NCI-H2227 (cell line): ENCODE measurements around the gene INPP4B.

Experiments used
- DNase-seq: peaks from one replicate; lab custom pipeline; 2025; ENCODE audit not compliant: unreplicated experiment; lab: John Stamatoyannopoulos, UW

Gene INPP4B

DNA sequence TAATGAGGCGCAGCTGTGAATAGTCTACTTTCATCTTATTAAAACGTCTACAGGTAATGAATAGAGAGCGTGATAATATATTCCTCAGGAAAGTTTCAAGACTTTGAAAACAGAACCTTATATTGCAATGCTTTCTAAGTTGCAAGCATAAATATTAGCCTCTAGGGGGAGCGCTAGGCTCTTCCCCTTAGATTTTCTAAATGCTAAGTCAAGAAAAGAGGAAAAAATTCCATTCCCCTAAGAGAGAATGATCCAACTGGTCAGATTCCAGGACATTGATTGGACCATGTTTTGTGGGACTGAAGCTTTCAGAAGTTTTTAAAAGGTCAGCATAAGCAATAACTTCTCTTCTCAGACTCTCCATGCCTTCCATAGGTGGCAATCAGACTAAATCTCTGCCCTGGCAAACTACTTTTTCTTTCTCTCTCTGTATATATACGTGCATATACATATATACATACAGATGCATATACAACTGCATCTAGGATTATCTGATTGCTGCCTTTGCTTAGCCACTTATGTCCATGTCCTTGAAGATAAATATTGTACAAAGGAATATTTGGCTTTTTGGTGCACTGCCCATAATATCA lies 492.9 kb downstream of the INPP4B start:
- DNase-seq: no peak

DNA sequence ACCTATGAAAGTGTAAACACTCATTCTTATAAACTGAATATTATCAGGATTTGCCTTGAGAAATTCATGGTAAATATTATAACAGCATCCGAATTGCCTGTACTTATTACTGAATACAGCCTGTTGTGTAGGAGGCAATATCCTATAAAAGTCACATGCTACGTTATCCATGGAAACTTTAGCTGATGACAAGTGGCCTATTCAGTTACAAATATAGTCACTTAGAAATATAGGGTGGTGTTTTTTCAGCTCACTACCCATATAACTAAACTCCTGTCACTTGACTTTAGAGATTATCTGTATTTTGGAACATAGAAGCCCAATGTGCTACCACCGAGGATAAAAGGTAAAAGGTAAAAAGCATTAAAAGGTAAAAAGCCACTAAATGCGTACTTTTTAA lies 493.4 kb downstream of the INPP4B start:
- no peak for DNase-seq

DNA sequence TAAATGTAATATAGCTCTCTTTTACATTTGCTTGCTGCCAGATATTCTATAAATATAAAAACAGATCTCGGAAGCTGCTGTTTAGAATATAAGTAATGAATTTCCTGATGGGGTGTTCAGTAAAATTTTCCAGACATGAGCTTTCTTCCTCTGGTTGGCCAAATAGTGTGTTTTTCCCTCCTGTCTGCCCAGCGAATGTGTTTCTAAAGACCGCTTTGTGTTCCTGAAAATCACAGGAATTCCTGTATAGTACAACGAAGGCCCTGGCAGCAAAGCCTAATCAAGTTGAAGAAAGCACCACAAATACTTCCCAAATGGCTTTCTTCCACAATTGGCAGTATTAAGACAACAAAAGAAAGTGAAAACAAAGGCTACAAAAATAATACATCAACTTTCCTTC lies 494.1 kb downstream of the INPP4B start:
- no peak for DNase-seq

DNA sequence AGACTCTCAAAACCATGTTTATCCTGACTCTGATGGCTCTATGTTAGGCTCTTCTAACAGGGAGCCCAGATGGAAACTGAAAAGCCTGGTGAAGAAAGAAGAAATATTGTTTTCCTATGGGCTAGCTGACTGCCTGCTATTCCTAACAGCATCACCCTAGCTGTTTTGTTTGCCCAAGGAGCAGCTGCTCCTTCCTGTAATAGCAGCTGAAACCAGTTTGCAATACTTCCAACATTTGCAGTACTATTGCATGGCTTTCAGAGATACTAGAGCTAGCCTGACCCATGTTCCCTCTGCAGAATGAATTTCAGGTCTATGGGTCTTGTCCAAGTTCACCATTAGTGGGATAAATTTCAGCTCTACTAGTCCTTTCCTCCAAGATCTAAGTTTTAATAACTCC lies 495.2 kb downstream of the INPP4B start:
- DNase-seq: no peak

DNA sequence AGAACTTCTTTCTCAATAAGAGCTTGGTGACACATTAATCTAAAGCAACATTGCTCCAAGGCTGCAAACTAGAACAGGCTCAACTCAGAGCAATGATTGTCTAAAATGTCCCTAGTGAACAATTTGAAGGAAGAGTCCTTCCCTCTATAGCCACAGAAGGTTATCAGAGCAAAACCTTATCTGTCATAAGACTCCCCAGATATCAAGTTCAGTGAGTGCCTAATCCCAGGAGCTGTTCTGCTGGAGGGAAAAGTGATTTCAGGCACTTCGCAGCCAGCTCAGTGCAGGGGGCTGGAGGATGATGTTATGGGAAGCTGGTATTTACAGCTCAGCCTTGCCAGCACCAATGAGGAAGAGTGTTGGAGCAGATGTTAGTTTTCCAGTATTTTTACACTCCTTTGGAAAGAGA lies 497.5 kb downstream of the INPP4B start:
- DNase-seq: no peak

DNA sequence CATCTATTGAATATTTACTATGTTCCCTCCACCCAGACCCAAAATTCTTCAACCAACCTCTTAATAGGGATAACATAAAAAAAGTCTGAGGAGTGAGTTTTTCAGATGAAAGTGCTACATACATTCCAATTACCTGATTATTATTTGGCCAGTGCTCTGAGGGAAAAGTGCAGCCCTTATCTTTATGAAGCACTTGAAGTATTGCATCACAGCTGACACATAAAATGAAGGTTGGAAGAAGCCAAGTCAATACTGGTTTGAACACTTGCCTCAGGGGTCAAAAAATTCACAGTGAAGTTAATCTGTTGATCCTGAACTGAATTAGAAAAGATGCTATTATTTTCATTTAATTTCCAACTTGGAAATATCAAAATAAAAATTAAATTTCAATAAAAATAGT lies 498.9 kb downstream of the INPP4B start:
- no peak for DNase-seq

DNA sequence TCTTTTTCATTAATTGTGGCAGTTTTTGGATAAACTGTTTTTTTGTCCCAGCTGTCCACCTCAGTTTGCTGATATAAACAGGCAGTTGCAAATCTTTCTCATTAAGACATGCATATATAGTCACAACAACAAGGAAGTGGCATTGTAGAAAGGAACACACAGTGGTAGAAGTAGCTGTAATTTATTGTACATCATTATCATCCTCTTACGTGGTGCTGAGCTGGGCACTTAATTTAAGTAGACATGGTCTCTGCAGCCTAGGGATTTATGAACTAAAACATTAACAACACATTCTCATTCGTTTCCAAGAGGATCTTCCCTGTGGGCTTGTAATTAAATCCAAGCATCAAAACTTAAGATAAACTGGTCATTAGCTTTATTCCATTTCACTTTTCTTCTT lies 500.2 kb downstream of the INPP4B start:
- no peak for DNase-seq

DNA sequence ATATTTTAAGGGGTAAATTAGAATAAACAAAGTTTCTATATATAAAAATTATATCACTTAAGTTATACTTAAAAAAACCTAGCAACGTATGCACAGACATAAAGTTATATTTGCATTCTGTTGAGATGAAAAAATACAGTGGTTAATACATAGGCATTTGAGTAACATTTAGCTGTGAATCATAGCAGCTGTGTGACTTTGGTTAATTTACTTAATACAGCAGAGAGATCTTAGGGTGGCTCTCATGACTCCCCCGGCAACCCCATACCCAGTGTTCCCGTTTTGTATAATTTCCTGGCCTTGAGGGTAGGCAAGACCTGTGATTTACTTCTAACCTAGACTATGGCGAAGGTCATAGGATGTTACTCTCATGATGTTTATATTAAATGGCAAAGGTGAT lies 504.8 kb downstream of the INPP4B start:
- DNase-seq: no peak

DNA sequence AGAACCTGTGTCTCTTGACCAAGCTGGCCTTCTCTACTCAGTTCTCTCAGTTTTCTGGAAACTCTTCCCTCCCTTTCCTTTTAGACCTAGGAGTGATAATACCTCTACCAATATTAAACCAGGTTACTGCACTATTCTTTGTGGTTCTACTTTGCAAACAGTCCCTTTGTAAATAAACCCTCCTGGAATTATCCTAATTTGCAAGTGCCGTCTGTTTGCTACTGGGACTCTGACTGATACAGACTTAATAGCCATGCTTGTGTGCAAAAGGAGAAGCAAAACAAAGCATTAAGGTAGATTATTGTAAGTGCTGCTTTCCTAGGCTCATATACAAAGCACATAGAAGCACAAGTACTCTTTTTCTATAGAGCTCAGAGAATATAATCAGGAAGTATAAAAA lies 507.0 kb downstream of the INPP4B start:
- DNase-seq: no peak

DNA sequence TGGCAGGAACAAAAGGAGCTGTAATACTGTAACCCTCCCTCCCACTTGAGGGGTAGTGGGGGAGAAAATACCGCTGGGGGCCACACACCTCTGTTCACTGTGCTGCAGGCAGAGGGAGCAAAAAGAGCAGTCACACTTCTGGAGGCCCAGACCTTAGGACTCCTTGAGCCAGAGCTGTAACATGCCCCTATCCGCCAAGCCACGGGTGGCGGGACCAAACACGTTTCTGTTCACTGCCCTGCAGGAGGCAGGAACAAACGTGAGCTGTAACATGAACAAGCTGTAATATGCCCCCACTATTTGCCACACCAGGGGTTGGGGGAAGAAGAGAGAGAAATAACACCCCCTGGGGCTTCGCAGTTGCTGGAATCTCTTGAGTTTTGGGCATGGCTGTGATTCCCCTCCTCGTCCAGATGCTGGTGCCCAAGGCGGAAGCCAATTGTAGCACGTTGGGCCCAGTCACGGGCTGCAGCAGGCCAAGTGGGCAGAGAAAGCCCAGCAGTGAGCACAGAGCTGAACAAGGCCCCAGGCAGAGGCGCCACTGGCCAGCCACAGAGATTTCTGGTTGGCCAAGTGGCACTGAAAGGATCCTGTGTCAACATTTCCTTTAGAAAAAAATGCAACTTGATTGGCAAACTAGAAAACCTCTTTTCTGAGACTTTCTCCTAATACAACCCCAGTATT lies 509.7 kb downstream of the INPP4B start:
- no peak for DNase-seq

DNA sequence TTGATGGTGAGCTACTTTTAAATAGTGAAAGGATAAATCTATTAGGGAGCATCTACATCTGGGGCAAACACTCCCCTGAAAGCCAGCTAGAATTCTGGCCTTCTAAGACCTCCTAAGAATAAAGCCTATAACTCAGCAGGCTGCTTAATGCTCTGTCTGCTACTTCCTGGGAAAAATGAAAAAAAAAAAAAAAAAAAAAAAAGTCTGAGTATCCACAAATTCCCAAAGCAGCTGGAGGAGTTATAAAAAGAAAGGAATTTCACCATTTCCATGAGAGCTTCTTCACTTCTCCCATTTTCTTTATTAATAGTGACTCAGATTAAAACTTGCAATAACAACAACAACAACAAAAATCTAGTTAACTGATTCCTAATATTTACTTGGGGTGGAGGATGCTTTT lies 511.2 kb downstream of the INPP4B start:
- no peak for DNase-seq

DNA sequence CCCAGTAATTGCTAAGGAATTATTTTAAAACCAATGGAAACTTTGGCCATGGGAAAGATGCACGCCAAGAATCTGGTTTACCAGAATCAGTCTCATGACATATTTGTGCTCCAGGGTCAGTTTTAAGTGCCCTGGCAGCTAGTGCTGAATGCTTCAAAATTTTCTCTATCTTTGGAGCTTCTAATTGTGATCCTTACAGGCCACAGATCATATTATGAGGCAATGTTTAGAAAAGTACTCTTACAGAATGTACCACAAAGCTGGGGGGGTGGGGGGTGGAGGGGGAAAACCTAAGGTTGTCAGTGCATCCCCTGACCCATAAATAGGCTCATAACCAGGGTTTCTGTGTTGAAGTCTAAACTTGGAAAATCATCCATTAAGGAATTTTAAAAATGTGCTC lies 514.5 kb downstream of the INPP4B start:
- no peak for DNase-seq

DNA sequence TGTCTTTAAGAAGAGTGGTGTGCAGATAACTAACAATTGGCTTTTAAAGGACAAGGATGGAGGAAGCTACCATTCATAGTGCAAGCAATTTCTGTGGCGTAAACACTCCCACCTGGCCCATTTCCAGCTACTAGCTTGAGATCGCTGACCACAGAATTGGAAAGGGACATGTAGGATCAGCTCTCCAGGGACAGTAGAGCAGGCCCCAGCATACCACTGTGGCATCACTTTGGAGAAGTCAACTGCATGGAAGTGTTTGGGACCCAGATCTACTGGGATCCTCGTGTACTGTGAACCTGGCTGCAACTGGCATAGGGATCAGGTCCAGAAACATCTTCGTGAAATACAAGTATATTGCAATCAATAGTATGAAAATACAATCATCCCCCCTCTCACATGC lies 515.0 kb downstream of the INPP4B start:
- no peak for DNase-seq

DNA sequence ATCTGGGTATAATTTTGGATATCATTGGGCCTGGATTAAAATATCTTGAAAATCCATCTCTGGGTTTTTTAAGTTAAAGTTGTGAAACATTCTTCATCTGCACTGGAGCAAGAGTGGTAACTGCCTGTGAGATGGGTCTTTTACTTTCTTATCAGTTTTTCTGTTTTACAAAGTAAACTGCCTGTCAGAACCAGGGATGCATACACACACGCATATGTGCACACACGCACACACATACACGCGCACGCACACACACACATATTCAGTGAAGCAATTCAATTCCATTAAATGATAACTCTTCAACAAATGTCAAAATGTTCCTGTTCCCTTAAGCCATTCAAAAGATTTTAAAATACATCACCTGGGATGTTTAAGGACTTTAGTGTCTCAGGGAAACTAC lies 515.8 kb downstream of the INPP4B start:
- DNase-seq: no peak

DNA sequence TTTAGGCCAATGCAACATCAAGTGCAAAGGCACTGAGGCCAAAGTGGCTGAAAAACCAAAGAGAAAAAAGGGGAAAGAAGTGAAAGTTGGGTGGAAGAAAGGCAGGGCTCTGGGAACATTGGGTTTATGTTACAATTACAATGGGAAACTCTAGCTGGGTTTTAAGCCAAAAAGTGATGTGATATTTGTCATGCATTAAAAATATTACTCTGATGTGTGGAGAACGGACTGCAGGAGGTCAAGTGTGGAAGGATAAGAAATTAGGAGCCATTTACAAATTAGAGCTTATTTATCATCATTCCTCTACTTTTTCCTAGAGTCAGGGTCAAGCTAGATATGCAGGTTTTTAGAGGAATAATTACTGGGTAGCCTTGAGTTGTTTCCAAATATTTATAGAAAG lies 516.8 kb downstream of the INPP4B start:
- no peak for DNase-seq

DNA sequence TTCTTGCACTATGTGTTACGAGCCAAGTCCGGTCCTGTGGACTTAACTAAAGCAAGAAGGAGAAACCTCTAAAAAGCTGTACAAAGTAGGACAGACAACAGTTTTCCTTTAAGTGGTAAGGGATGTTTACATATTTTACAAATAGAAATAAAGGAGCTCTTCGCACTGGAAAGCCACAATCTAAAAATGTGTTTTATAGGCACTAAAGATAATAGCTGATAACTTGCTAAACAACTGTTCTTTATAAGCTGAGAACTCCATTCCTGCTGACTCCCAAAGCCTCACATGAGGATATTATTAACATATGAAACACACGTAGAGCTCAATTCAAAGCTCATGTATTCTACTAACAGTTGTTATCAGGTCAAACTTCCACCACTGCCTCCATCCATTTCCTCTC lies 519.9 kb downstream of the INPP4B start:
- no peak for DNase-seq

DNA sequence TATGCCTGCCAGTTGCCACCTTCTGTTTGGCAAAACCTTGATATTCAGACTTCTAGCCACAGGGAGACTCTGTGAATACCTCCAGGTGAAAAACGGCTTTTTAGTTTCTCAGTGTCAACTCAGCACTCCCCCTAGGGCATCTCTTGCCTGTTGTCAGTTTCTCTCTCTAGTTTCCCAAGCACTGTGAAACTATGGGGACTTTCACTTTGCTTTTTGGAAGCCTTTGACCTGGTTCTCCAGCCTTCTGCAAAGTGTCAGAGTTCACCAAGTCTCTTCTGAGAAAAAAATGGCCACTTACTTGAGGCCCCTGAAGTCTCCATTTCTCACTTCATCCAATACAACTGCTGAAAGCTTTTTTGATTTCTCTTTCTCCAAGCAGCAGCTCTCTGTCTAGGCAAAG lies 521.5 kb downstream of the INPP4B start:
- no peak for DNase-seq

DNA sequence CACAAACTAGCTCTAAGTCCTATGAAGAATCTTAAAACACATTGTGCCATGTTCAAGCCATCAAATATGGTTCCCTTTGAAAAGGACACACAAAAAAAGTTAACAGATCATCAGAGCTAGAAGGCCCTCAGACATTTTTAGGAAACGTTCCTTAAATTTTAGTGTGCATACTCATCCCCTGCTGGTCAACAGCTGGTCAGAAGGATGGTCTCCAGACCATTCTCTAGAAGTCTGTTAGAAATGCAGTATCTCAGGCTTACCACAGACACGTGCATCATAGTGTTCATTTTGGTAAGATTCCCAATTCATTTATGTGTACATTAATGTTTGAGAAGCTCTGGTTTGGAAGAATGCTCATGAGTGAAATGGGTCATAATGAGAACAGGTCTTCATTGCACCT lies 523.1 kb downstream of the INPP4B start:
- no peak for DNase-seq

DNA sequence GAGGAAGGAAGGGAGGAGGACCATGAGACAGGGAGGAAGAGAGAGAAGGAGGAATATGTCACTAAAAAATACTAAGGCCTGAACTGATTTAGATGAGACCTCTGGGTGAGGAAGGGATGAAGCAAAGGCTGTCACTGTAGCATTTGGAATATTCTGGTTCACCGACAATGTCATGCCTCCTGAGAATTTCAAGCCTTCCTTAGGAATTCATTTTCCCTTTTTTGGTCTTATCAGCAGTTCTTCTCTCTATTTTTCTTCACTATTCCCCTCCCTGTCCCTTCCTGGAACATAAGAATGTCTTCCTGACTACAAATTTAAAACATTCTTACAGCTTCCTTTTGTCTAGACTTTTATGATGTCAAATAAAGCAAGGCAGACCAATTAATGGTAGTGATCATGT lies 527.8 kb downstream of the INPP4B start:
- DNase-seq: no peak

DNA sequence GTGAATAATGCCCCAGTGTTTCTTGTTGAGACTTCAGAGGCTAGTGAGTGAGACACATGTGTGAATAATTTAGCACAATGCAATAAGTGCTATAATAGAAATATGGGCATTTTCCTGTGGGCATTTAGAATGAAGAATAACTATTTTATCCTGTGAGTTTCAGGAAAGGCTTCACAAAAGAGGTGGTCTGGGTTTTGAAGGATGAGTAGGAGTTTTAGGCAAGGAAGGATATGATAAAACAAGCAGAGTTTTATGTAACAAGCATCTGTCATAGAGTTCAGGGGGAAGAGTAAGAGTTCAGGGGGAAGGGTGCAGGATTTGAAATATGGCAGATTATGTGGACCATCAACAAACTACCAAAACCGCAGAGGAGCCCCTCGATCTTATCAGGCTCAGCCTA lies 529.2 kb downstream of the INPP4B start:
- DNase-seq: no peak

DNA sequence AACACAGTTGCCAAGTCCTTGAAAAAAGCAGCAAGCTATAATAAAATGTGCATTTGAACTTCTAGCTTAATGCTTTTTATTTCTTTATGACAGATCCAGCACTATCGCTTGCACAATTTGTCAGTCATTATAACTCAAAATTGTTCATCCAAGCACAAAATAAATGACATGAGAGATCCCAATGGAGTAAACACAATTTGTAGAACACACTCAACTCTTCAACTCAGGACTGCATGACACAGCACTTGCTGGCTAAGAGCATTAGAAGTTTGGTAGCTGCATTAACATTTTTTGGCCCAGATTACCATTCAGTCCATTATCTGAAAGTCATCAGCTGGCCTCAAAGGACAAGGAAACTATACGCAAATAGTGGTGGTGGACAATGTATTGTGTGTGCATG lies 530.1 kb downstream of the INPP4B start:
- no peak for DNase-seq

DNA sequence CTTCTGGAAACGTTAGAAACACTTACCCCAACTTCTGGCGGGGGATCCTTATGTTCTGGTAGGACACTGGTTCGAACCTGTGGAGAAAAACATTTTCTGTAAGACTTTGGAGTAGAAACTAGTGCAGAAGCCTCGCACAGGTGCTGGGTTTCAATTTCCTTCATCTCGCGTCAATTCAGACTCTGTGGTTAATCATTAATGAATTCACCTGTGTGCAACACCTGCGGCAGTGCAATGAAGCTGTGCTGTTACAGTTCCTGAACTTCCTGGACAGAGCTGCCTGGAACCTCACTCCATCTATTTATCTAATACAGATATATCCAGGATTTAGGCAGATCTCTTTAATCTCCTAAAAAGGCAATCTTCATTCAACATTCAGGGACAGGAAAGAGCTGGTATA lies 531.4 kb downstream of the INPP4B start:
- no peak for DNase-seq

DNA sequence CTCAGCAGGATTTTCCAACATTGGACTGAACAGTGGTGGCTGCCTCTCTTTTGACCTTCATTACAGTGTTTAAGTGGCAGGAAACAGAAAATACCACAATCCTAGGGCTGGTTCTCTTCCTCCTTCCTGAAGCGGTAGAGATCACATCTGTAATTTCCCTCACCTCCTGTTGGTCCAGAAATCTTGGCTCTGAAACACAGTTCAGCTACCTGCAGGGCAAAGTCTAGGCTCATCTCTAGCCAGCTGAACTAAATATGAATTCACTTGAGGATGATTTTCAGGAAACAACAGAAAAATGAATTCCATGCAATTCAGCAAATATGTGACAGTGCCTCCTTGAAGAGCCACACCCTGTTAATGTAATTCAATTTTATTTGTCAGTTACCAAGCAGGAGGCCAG lies 531.9 kb downstream of the INPP4B start:
- DNase-seq: no peak
